WTC11 (cell line): Measurements from ENCODE around the gene EFNA5.

Experiments used
- ATF3 ChIP-seq: sonication (generic); formaldehyde crosslinking; conservative IDR thresholded peaks from 2 replicates; pipeline ENCODE4 v1.8.1; 2022; ENCODE audit warnings: mild to moderate bottlenecking, missing genetic modification reagents
- CREB1 ChIP-seq: sonication (generic); formaldehyde crosslinking; IDR thresholded peaks from 2 replicates; pipeline ENCODE4 v1.8.0; 2023; ENCODE audit warnings: mild to moderate bottlenecking, missing genetic modification reagents
- CTCF ChIP-seq: fragments of 200-600 bp; IDR thresholded peaks from 2 replicates; pipeline ENCODE4 v1.8.0; 2022; ENCODE audit warnings: antibody characterized with exemption
- FOXP4 ChIP-seq: sonication (generic); formaldehyde crosslinking; IDR thresholded peaks from 2 replicates; pipeline ENCODE4 v1.8.0; 2022; ENCODE audit warnings: mild to moderate bottlenecking, missing genetic modification reagents
- GABPB1 ChIP-seq: sonication (generic); formaldehyde crosslinking; IDR thresholded peaks from 2 replicates; pipeline ENCODE4 v1.8.1; 2023; ENCODE audit warnings: mild to moderate bottlenecking, missing genetic modification reagents
- MAX ChIP-seq: sonication (generic); formaldehyde crosslinking; IDR thresholded peaks from 2 replicates; pipeline ENCODE4 v1.8.0; 2022; ENCODE audit warnings: mild to moderate bottlenecking, missing genetic modification reagents
- ZBTB43 ChIP-seq: sonication (generic); formaldehyde crosslinking; IDR thresholded peaks from 2 replicates; pipeline ENCODE4 v1.8.1; 2023; ENCODE audit warnings: mild to moderate bottlenecking, missing genetic modification reagents
- ZNF281 ChIP-seq: sonication (generic); formaldehyde crosslinking; IDR thresholded peaks from 2 replicates; pipeline ENCODE4 v1.8.0; 2023; ENCODE audit warnings: mild to moderate bottlenecking, missing genetic modification reagents

GRCh38 chr5:107387526-107388140 lies 283.1 kb downstream of the EFNA5 start:
- TF ChIP-seq FOXP4 (CRISPR knock-in tag) (no peak), ZBTB43 (CRISPR knock-in tag) (no peak), MAX (no peak), ATF3 (no peak), ZNF281 (CRISPR knock-in tag) (no peak), CTCF (no peak), GABPB1 (CRISPR knock-in tag) (no peak), CREB1 (CRISPR knock-in tag) (no peak)
